BE2C (cell line): ENCODE data around the gene TCF7L2.

Experiments
- DNase-seq: peaks from one replicate; pipeline ENCODE4 v3.0.0-alpha.2; 2020
- H3K27me3 ChIP-seq: fragments of 250-450 bp; sonication (Bioruptor Pico); 2 replicates; pipeline ENCODE4 v1.5.1; 2020; ENCODE audit warnings: mild to moderate bottlenecking
- H3K36me3 ChIP-seq: fragments of 250-450 bp; sonication (Bioruptor Pico); 2 replicates; pipeline ENCODE4 v1.5.1; 2020; ENCODE audit warnings: mild to moderate bottlenecking
- H3K4me1 ChIP-seq: fragments of 250-450 bp; sonication (Bioruptor Pico); 2 replicates; pipeline ENCODE4 v1.5.1; 2020
- H3K4me3 ChIP-seq: 2 replicates; pipeline ENCODE4 v1.5.1; 2011; ENCODE audit warnings: low read depth, low read length
- H3K9me3 ChIP-seq: fragments of 250-450 bp; sonication (Bioruptor Pico); 2 replicates; pipeline ENCODE4 v1.5.1; 2020
- CTCF ChIP-seq: IDR thresholded peaks from 2 replicates; pipeline ENCODE4 v1.5.1; 2012; ENCODE audit warnings: mild to moderate bottlenecking, low read depth, low read length

Gene TCF7L2

GRCh38 chr10:112960151-112960681, 10.2 kb downstream of the TCF7L2 start:
- no peaks in the 10 kb centered on the region for H3K9me3 ChIP-seq
- H3K4me3 ChIP-seq: no peak overlapping the region
- H3K4me1 ChIP-seq: peaks cover 23% of the 10 kb centered on the region
- no peak for DNase-seq
- no peaks in the 10 kb centered on the region for H3K27me3 ChIP-seq
- no peak for TF ChIP-seq CTCF
- peaks cover 4% of the 10 kb centered on the region for H3K36me3 ChIP-seq

- H3K4me1 ChIP-seq: peaks cover 26% of the 10 kb centered on the region
- peaks cover 2% of the 10 kb centered on the region for H3K36me3 ChIP-seq
- TF ChIP-seq CTCF: no peak
- no peak overlapping the region for H3K4me3 ChIP-seq
- H3K9me3 ChIP-seq: no peaks in the 10 kb centered on the region
- DNase-seq: no peak
- no peaks in the 10 kb centered on the region for H3K27me3 ChIP-seq
These were observed 11.6 kb downstream of the TCF7L2 start for GRCh38 chr10:112961609-112962008.

GRCh38 chr10:112962343-112962742, 12.3 kb downstream of the TCF7L2 start:
- no peak overlapping the region for H3K4me3 ChIP-seq
- no peaks in the 10 kb centered on the region for H3K27me3 ChIP-seq
- peaks cover 2% of the 10 kb centered on the region; the same call in 1 of the 2 replicates for H3K36me3 ChIP-seq
- no peaks in the 10 kb centered on the region for H3K9me3 ChIP-seq
- H3K4me1 ChIP-seq: peaks cover 26% of the 10 kb centered on the region
- no peak for DNase-seq
- TF ChIP-seq CTCF: no peak

- no peak for DNase-seq
- no peaks in the 10 kb centered on the region for H3K9me3 ChIP-seq
- TF ChIP-seq CTCF: no peak
- no peaks in the 10 kb centered on the region for H3K27me3 ChIP-seq
- H3K4me3 ChIP-seq: no peak overlapping the region
- peaks cover 18% of the 10 kb centered on the region for H3K4me1 ChIP-seq
- peaks cover 13% of the 10 kb centered on the region for H3K36me3 ChIP-seq
These were observed 13.8 kb downstream of the TCF7L2 start for GRCh38 chr10:112963835-112964234.

DNA sequence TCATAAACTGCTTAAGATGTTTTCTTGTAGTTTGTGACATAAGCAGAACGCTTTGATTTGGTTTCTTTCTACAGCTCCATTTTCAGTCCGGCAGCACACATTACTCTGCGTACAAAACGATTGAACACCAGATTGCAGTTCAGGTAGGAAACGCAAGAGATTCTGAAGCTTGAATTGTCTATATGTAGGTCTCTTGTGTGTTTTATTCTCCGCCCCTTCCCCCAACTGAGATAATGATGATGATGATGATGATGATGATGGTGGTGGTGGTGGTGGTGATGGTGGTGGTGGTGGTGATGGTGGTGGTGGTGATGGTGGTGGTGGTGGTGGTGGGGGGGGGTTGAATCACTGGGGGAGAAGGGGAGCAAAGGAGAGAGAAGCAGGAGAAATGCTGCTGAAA, 14.4 kb downstream of the TCF7L2 start:
- no peak for TF ChIP-seq CTCF
- no peak overlapping the region for H3K4me3 ChIP-seq
- H3K36me3 ChIP-seq: peaks cover 20% of the 10 kb centered on the region
- no peaks in the 10 kb centered on the region for H3K27me3 ChIP-seq
- no peak for DNase-seq
- peaks cover 18% of the 10 kb centered on the region for H3K4me1 ChIP-seq
- no peaks in the 10 kb centered on the region for H3K9me3 ChIP-seq

GRCh38 chr10:112966194-112966855, 16.3 kb downstream of the TCF7L2 start:
- H3K9me3 ChIP-seq: no peaks in the 10 kb centered on the region
- no peaks in the 10 kb centered on the region for H3K27me3 ChIP-seq
- H3K4me1 ChIP-seq: peaks cover 18% of the 10 kb centered on the region
- peaks cover 25% of the 10 kb centered on the region for H3K36me3 ChIP-seq
- no peak for TF ChIP-seq CTCF
- peak; percentile 34 for DNase-seq
- no peak overlapping the region for H3K4me3 ChIP-seq
